CD4-positive, alpha-beta memory T cell (primary cell): ENCODE data around the gene SCYGR4. TPM values are rescaled to one million over a fixed set of nuclear protein-coding genes. Genes with fewer than 3 reads are reported as not detected.
"Not testable (repeated sequence)": the region's sequence is repeated elsewhere in the genome, so short reads cannot be mapped to it uniquely, and the experiment has no call there.

Experiments
- CTCF ChIA-PET: fragments of 350-600 bp; sonication (Branson Sonifier 250); formaldehyde crosslinking; loops from one replicate; lab custom pipeline; 2021; ENCODE audit warnings: inconsistent platforms; ENCODE audit not compliant: partially characterized antibody; lab: Charles Lee
- POLR2A ChIA-PET: fragments of 350-600 bp; sonication (Branson Sonifier 250); formaldehyde crosslinking; loops from one replicate; lab custom pipeline; 2021; ENCODE audit not compliant: partially characterized antibody; lab: Charles Lee
- DNase-seq, 5 donors: peaks; one replicate each; pipeline versions ENCODE4 v3.0.0 to v3.0.0-alpha.2; 2020 to 2022; ENCODE audit warnings: mixed read lengths in 1 of 5
- H3K27ac ChIP-seq: one replicate; pipeline ENCODE4 v1.7.0; 2013; ENCODE audit warnings: low read depth, low read length
- H3K27me3 ChIP-seq: 2 replicates; pipeline ENCODE4 v1.7.0; 2013; ENCODE audit warnings: mild to moderate bottlenecking, low read length, moderate library complexity; ENCODE audit not compliant: insufficient read depth
- H3K36me3 ChIP-seq: 2 replicates; pipeline ENCODE4 v1.7.0; 2013; ENCODE audit warnings: mild to moderate bottlenecking, low read length, moderate library complexity; ENCODE audit not compliant: insufficient read depth
- H3K4me1 ChIP-seq: 2 replicates; pipeline ENCODE4 v1.7.0; 2013; ENCODE audit warnings: mild to moderate bottlenecking, low read length, moderate library complexity; ENCODE audit not compliant: insufficient read depth
- H3K4me3 ChIP-seq, 2 donors: one replicate each; pipeline ENCODE4 v1.7.0; 2013; ENCODE audit warnings: low read length in 2 of 2, mild to moderate bottlenecking in 1 of 2
- H3K9me3 ChIP-seq, 2 donors: one replicate each; pipeline ENCODE4 v1.7.0; 2013; ENCODE audit warnings: low read length in 2 of 2, control low read depth in 1 of 2; ENCODE audit not compliant: control insufficient read depth in 1 of 2
- H3K27ac Mint-ChIP-seq, 7 donors: one replicate each; pipeline ENCODE4 v1.8.0; 2020 to 2021; ENCODE audit warnings: mixed read lengths in 7 of 7, mild to moderate bottlenecking in 6 of 7, inconsistent platforms in 3 of 7, moderate library complexity in 3 of 7
- H3K27me3 Mint-ChIP-seq, 2 donors: one replicate each; pipeline ENCODE4 v1.8.0; 2020 to 2021; ENCODE audit warnings: mixed read lengths in 2 of 2
- H3K36me3 Mint-ChIP-seq, 2 donors: one replicate each; pipeline ENCODE4 v1.8.0; 2020 to 2021; ENCODE audit warnings: mixed read lengths in 2 of 2, inconsistent platforms in 1 of 2, mild to moderate bottlenecking in 1 of 2
- H3K4me1 Mint-ChIP-seq, 4 donors: one replicate each; pipeline ENCODE4 v1.8.0; 2020 to 2021; ENCODE audit warnings: mixed read lengths in 4 of 4, mild to moderate bottlenecking in 1 of 4
- H3K4me3 Mint-ChIP-seq, 8 donors: one replicate each; pipeline ENCODE4 v1.8.0; 2020 to 2021; ENCODE audit warnings: mixed read lengths in 8 of 8, mild to moderate bottlenecking in 7 of 8, moderate library complexity in 6 of 8, inconsistent platforms in 3 of 8
- H3K9me3 Mint-ChIP-seq, 8 donors: one replicate each; pipeline ENCODE4 v1.8.0; 2020 to 2021; ENCODE audit warnings: mixed read lengths in 8 of 8, mild to moderate bottlenecking in 5 of 8, inconsistent platforms in 3 of 8, moderate library complexity in 1 of 8
- intact Hi-C: fragments of 100-400 bp; cut with micrococcal nuclease; formaldehyde crosslinking; loops from one replicate; pipeline ENCODE4 v1.15.1; 2023
- polyA plus RNA-seq, 2 donors: library from polyadenylated mRNA; unstranded; fragments of 300-500 nt; fragmentation: Illumina TruSeq; gene quantifications; one replicate each; pipeline ENCODE4 v1.2.3, GENCODE V29; 2021
- total RNA-seq, 2 experiments: library from RNA; stranded (reverse); gene quantifications; one replicate each; pipeline ENCODE4 v1.2.3, GENCODE V29; 2021

Gene SCYGR4
- total and polyA plus RNA-seq, 4 experiments from 2014 or later: not detected

- Mint-ChIP-seq H3K36me3 (no peaks in the 10 kb centered on the region), H3K4me1 (no peaks in the 10 kb centered on the region), H3K27ac (no peak overlapping the region), H3K9me3 (peaks cover 0 to 2% (median 0%) of the 10 kb centered on the region in 8 donors), H3K4me3 (no peak overlapping the region), H3K27me3 (peaks cover 2 to 6% of the 10 kb centered on the region in 2 donors)
- Histone ChIP-seq H3K4me1 (no peaks in the 10 kb centered on the region), H3K9me3 (no peaks in the 10 kb centered on the region), H3K4me3 (no peak overlapping the region), H3K36me3 (no peaks in the 10 kb centered on the region), H3K27ac (no peak overlapping the region), H3K27me3 (no peaks in the 10 kb centered on the region)
- intact Hi-C loops: no loop called here
- DNase-seq: no peak
- ChIA-PET CTCF (interaction anchor here (1.3 kb wide), 1 partner anchor 101 kb away, joined by 5 read pairs; no protein-coding TSS in a partner anchor), POLR2A (no interaction called here)
These were observed 48.1 kb downstream of the SCYGR4 start for GRCh38 chr2:227665189-227665940.

GRCh38 chr2:227666631-227667170 lies 49.4 kb downstream of the SCYGR4 start, which contains the start of gene SCYGR5:
Gene SCYGR5 (plus strand): TSS chr2:227666804. CDS start chr2:227666804, 0 bp downstream.
- H3K36me3 ChIP-seq, POLR2A ChIA-PET, DNase-seq, H3K4me3 Mint-ChIP-seq, intact Hi-C loops, H3K27ac ChIP-seq, H3K4me1 Mint-ChIP-seq, H3K9me3 Mint-ChIP-seq, H3K4me3 ChIP-seq, H3K4me1 ChIP-seq, H3K27me3 ChIP-seq, H3K27me3 Mint-ChIP-seq, H3K9me3 ChIP-seq, H3K27ac Mint-ChIP-seq, H3K36me3 Mint-ChIP-seq: not testable (repeated sequence)
- CTCF ChIA-PET: interaction anchor here (3.0 kb wide), 1 partner anchor 8 kb away, joined by 9 read pairs; no protein-coding TSS in a partner anchor

Other genes starting within 250 kb of the SCYGR4 start
- gene TM4SF20, start 238.2 kb upstream of the SCYGR4 start, total RNA-seq: not detected
- not detected for gene TM4SF20, start 238.2 kb upstream of the SCYGR4 start, polyA plus RNA-seq
- gene SCYGR1, start 229.5 kb upstream of the SCYGR4 start, total RNA-seq: not detected
- gene SCYGR1, start 229.5 kb upstream of the SCYGR4 start, polyA plus RNA-seq: not detected
- 10 to 100 TPM; 56.5 to 62.4 TPM for gene AGFG1, start 145.3 kb upstream of the SCYGR4 start, total RNA-seq
- gene AGFG1, start 145.3 kb upstream of the SCYGR4 start, polyA plus RNA-seq: 10 to 100 TPM; 12.2 to 35.7 TPM
- not detected for gene SCYGR2, start 18.6 kb upstream of the SCYGR4 start, total RNA-seq
- not detected for gene SCYGR2, start 18.6 kb upstream of the SCYGR4 start, polyA plus RNA-seq
- gene SCYGR3, start 2.7 kb upstream of the SCYGR4 start, total RNA-seq: not detected
- gene SCYGR3, start 2.7 kb upstream of the SCYGR4 start, polyA plus RNA-seq: not detected
- not detected for gene SCYGR5, start 49.3 kb downstream of the SCYGR4 start, total RNA-seq
- gene SCYGR5, start 49.3 kb downstream of the SCYGR4 start, polyA plus RNA-seq: not detected
- not detected for gene SLC19A3, start 100.5 kb downstream of the SCYGR4 start, total RNA-seq
- not detected for gene SLC19A3, start 100.5 kb downstream of the SCYGR4 start, polyA plus RNA-seq
- not detected for gene SCYGR6, start 107.3 kb downstream of the SCYGR4 start, total RNA-seq
- not detected for gene SCYGR6, start 107.3 kb downstream of the SCYGR4 start, polyA plus RNA-seq
- gene SCYGR7, start 110.8 kb downstream of the SCYGR4 start, total RNA-seq: not detected
- gene SCYGR7, start 110.8 kb downstream of the SCYGR4 start, polyA plus RNA-seq: not detected
- gene SCYGR8, start 128.4 kb downstream of the SCYGR4 start, total RNA-seq: not detected
- gene SCYGR8, start 128.4 kb downstream of the SCYGR4 start, polyA plus RNA-seq: not detected
- 1 to 10 TPM; 2.6 to 3.2 TPM for gene CCL20, start 196.3 kb downstream of the SCYGR4 start, total RNA-seq
- gene CCL20, start 196.3 kb downstream of the SCYGR4 start, polyA plus RNA-seq: 1 to 10 TPM; 1.5 to 1.6 TPM